D341Med (cell line): Measurements from ENCODE around the gene TMPRSS6.

Experiments
- DNase-seq: peaks from one replicate; pipeline ENCODE4 v3.0.0; 2012; ENCODE audit warnings: low spot score

The TMPRSS6 gene

GRCh38 chr22:37051391-37052385, 57.8 kb downstream of the TMPRSS6 start, which contains the start of gene KCTD17:
Gene KCTD17 (plus strand): TSS chr22:37051742. CDS start chr22:37051761, 19 bp downstream.
- peak; percentile 93 for DNase-seq

GRCh38 chr22:37050913-37051312, 58.6 kb downstream of the TMPRSS6 start:
- no peak for DNase-seq

- no peak for DNase-seq
Observed at GRCh38 chr22:37049224-37049623, 60.3 kb downstream of the TMPRSS6 start.

- no peak for DNase-seq
Observed at GRCh38 chr22:37048133-37048532, 61.4 kb downstream of the TMPRSS6 start.

GRCh38 chr22:37047006-37047405, 62.5 kb downstream of the TMPRSS6 start:
- no peak for DNase-seq

GRCh38 chr22:37046589-37046988, 62.9 kb downstream of the TMPRSS6 start:
- DNase-seq, result no peak

- DNase-seq, result no peak
Observed at GRCh38 chr22:37045958-37046357, 63.6 kb downstream of the TMPRSS6 start.

- DNase-seq, result no peak
Observed at GRCh38 chr22:37044634-37045625, 64.6 kb downstream of the TMPRSS6 start.

GRCh38 chr22:37043828-37044538, 65.5 kb downstream of the TMPRSS6 start:
- peak; percentile 85 for DNase-seq

GRCh38 chr22:37043209-37043827, 66.2 kb downstream of the TMPRSS6 start:
- DNase-seq, result no peak

GRCh38 chr22:37039466-37039865, 70.0 kb downstream of the TMPRSS6 start:
- DNase-seq, result no peak

- DNase-seq, result no peak
Observed at GRCh38 chr22:37037669-37038068, 71.8 kb downstream of the TMPRSS6 start.

GRCh38 chr22:37036655-37037377, 72.7 kb downstream of the TMPRSS6 start:
- no peak for DNase-seq

- DNase-seq, result no peak
Observed at GRCh38 chr22:37033605-37034430, 75.7 kb downstream of the TMPRSS6 start.

- no peak for DNase-seq
Observed at GRCh38 chr22:37032535-37033460, 76.7 kb downstream of the TMPRSS6 start.

GRCh38 chr22:37032134-37032534, 77.4 kb downstream of the TMPRSS6 start:
- no peak for DNase-seq

GRCh38 chr22:37030560-37031281, 78.8 kb downstream of the TMPRSS6 start:
- no peak for DNase-seq
